Hippocampal formation (tissue), 2 donors: Measurements from ENCODE around the gene GNL1.
"Not testable (repeated sequence)": the region's sequence is repeated elsewhere in the genome, so short reads cannot be mapped to it uniquely, and the experiment has no call there.

Source experiments
- DNase-seq, 2 donors: peaks; one replicate each; lab custom pipeline; 2025; lab: John Stamatoyannopoulos, UW

GNL1 gene

DNA sequence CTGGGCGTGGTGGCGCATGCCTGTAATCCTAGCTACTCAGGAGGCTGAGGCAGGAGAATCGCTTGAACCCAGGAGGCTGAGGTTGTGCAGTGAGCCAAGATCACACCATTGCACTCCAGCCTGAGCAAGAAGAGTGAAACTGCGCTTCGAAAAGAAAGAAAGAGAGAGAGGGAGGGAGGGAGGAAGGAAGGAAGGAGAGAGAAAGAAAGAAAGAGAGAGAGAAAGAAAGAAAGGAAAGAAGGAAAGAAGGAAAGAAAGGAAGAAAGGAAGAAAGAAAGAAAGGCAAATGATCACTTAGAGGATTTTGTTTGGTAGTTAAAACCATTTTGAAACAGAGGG is 59.1 kb downstream of the GNL1 start:
- not testable (repeated sequence) for DNase-seq

GRCh38 chr6:30495993-30496392 is 60.3 kb downstream of the GNL1 start:
- no peak for DNase-seq

GRCh38 chr6:30495060-30495459 is 61.2 kb downstream of the GNL1 start:
- not testable (repeated sequence) for DNase-seq

- no peak for DNase-seq
Observed at GRCh38 chr6:30494291-30494861, 61.9 kb downstream of the GNL1 start.

- DNase-seq = no peak
Observed at GRCh38 chr6:30493643-30494250, 62.5 kb downstream of the GNL1 start.

GRCh38 chr6:30491991-30492952 is 64.0 kb downstream of the GNL1 start:
- no peak for DNase-seq
